Cardiac fibroblast (primary cell): ENCODE data around the gene ANKRD30A.
"Not testable (repeated sequence)": the region's sequence is repeated elsewhere in the genome, so short reads cannot be mapped to it uniquely, and the experiment has no call there.

Experiments used
- DNase-seq, 2 donors: peaks; one replicate each; pipeline versions ENCODE4 v3.0.0 to v3.0.0-alpha.2; 2010; ENCODE audit warnings: low read depth in 2 of 2
- H3K4me3 ChIP-seq, 2 donors: replicated peaks in 1 of 2; 1 replicate in 1 of 2; 2 replicates in 1 of 2; pipeline ENCODE4 v1.5.1; 2011; ENCODE audit warnings: low read depth in 2 of 2, low read length in 2 of 2, mild to moderate bottlenecking in 2 of 2, moderate library complexity in 1 of 2
- CTCF ChIP-seq: IDR thresholded peaks from one replicate; pipeline ENCODE4 v1.5.1; 2011; ENCODE audit warnings: low read depth, mild to moderate bottlenecking, low read length, inconsistent platforms

The ANKRD30A gene

GRCh38 chr10:37146443-37146842, 21.0 kb downstream of the ANKRD30A start:
- no peak for DNase-seq
- H3K4me3 ChIP-seq = no peak overlapping the region
- no peak for TF ChIP-seq CTCF

- not testable (repeated sequence) for H3K4me3 ChIP-seq, DNase-seq
Observed at GRCh38 chr10:37162430-37162829, 37.0 kb downstream of the ANKRD30A start.

GRCh38 chr10:37171945-37172344, 46.5 kb downstream of the ANKRD30A start:
- not testable (repeated sequence) for DNase-seq, H3K4me3 ChIP-seq

- DNase-seq, H3K4me3 ChIP-seq: not testable (repeated sequence)
Observed at GRCh38 chr10:37178296-37178695, 52.9 kb downstream of the ANKRD30A start.

- not testable (repeated sequence) for DNase-seq, H3K4me3 ChIP-seq
Observed at GRCh38 chr10:37182719-37183118, 57.3 kb downstream of the ANKRD30A start.

GRCh38 chr10:37206132-37206531, 80.7 kb downstream of the ANKRD30A start:
- DNase-seq = no peak
- H3K4me3 ChIP-seq = no peak overlapping the region
- TF ChIP-seq CTCF = no peak

- no peak overlapping the region for H3K4me3 ChIP-seq
- DNase-seq = no peak
- no peak for TF ChIP-seq CTCF
Observed at GRCh38 chr10:37220866-37221265, 95.5 kb downstream of the ANKRD30A start.

- no peak for DNase-seq
- no peak overlapping the region for H3K4me3 ChIP-seq
- no peak for TF ChIP-seq CTCF
Observed at GRCh38 chr10:37222046-37222445, 96.6 kb downstream of the ANKRD30A start.

GRCh38 chr10:37225163-37225562, 99.8 kb downstream of the ANKRD30A start:
- no peak for TF ChIP-seq CTCF
- DNase-seq = no peak
- no peak overlapping the region for H3K4me3 ChIP-seq
